NCI-H69 (cell line): ENCODE results near the gene CEP170B.
"Not testable (repeated sequence)": the region's sequence is repeated elsewhere in the genome, so short reads cannot be mapped to it uniquely, and the experiment has no call there.

Source experiments
- DNase-seq: peaks from one replicate; lab custom pipeline; 2025; lab: John Stamatoyannopoulos, UW

CEP170B gene

DNA sequence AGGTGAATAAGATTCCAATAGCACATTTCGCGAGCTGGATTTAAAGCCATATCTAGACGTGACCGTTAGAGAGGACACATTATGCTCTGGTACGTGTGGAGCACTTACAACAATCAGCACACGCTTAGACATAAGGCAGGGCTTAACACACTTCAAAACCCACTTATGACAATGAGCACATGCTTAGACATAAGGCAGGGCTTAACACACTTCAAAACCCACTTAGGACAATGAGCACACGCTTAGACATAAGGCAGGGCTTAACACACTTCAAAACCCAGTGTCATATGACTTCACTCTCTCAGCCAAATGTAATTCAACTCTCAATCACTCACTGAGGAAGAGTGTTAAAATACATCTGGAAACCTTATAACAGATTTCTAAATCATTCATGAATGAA lies 48.4 kb downstream of the CEP170B start:
- no peak for DNase-seq

GRCh38 chr14:104917116-104917515 lies 52.0 kb downstream of the CEP170B start:
- DNase-seq, result no peak

DNA sequence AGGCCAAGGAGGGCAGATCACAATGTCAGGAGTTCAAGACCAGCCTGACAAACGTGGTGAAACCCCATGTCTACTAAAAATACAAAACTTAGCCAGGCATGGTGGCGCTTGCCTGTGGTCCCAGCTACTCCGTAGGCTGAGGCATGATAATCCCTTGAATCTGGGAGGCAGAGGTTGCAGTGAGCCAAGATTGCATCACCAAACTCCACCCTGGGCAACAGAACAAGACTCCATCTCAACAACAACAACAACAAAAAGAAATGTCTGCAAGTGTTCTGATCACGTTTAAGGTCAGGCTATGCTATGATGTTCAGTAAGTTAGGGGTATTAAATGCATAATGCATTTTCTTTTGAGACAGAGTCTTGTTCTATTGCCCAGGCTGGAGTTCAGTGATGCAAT lies 52.9 kb downstream of the CEP170B start:
- no peak for DNase-seq

GRCh38 chr14:104919152-104919992 lies 54.3 kb downstream of the CEP170B start:
- not testable (repeated sequence) for DNase-seq

GRCh38 chr14:104919993-104920315 lies 54.9 kb downstream of the CEP170B start:
- no peak for DNase-seq

GRCh38 chr14:104923640-104924420 lies 58.8 kb downstream of the CEP170B start:
- no peak for DNase-seq

GRCh38 chr14:104924421-104925213 lies 59.5 kb downstream of the CEP170B start, which contains the start of gene PLD4:
Gene PLD4 (plus strand): TSS chr14:104924879. CDS start chr14:104927141, 2,262 bp downstream.
- no peak for DNase-seq

DNA sequence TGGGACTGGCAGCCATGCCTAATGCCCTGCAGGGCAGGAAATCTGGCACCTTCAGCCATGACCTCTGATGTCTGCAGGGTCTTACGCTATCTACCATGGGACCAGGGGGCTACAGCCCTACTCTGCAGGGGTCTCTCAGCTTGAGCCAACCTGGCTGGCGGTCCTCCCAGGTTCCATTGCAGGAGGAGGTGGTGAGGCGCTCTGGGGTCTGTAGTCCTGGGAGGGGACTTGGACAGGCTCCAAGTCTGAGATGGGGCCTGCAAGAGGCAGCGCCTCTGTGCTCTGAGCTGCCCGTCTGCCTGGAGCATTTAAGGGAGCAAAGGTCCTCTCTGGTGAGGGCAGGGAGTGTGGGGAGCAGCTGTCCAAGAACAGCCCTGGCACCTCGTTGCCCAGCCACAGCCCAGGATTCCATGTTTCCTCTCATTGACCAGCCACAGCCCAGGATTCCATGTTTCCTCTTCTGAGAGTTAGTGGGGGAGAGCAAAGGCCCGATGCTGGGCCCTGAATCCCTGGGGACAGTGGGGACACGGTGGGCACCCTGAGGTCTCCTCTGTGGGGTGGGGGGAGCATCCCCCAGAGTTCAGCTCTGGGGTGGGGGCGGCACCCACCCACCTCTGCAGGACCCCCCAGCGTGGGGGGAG lies 60.3 kb downstream of the CEP170B start:
- no peak for DNase-seq

GRCh38 chr14:104925855-104926609 lies 61.0 kb downstream of the CEP170B start:
- DNase-seq, result no peak

- DNase-seq, result no peak
Observed at GRCh38 chr14:104926619-104927431, 61.8 kb downstream of the CEP170B start.

- no peak for DNase-seq
Observed at GRCh38 chr14:104927432-104927816, 62.4 kb downstream of the CEP170B start.

DNA sequence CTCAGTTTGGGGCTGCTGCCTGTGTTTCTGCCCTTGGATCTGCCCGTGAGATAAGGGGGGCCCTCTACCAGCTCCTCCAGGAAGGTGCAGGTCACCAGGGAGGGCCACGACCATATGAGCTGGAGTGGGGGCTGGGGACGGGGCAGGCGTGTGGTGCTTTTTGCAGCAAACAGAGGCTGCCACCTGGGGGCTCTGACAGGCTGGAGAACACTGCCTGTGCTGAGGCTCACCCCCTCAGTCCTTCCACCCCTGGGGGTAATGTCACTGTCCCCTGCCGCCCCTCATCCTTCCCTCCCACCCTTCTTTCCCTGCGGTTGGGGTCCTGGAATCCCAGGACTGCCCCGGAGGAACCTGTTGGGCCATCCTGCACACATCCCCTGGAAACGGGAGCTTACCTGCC lies 62.8 kb downstream of the CEP170B start:
- no peak for DNase-seq

DNA sequence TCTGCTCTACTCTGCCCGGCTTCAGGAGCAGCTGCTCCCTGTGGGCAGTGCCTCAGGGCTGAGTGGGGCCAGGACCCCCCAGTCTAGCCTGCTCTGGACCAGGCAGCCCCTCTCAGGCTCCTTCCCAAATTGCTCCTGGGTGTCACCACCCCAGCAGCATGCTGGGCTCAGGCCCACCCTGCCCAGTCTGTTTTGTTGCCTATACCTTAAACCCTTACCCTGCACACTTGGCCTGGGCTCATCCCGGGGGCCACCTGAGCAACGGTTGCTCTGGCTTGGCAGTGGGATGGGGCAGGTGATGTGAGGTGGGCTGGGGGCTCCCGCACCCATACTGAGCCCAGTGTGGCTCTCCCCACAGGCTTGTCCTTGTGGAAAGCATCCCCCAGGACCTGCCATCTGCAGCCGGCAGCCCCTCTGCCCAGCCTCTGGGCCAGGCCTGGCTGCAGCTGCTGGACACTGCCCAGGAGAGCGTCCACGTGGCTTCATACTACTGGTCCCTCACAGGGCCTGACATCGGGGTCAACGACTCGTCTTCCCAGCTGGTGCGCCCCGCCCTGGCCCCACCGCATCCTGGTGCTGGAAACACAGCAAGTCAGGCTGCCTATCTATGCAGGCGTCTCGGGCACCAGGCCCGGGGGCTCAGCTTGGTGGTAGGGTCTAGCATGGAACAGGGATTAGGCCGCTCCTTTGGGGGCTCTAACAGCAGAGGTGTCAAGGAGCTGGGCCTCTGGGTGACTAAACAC lies 63.5 kb downstream of the CEP170B start:
- DNase-seq, result no peak

DNA sequence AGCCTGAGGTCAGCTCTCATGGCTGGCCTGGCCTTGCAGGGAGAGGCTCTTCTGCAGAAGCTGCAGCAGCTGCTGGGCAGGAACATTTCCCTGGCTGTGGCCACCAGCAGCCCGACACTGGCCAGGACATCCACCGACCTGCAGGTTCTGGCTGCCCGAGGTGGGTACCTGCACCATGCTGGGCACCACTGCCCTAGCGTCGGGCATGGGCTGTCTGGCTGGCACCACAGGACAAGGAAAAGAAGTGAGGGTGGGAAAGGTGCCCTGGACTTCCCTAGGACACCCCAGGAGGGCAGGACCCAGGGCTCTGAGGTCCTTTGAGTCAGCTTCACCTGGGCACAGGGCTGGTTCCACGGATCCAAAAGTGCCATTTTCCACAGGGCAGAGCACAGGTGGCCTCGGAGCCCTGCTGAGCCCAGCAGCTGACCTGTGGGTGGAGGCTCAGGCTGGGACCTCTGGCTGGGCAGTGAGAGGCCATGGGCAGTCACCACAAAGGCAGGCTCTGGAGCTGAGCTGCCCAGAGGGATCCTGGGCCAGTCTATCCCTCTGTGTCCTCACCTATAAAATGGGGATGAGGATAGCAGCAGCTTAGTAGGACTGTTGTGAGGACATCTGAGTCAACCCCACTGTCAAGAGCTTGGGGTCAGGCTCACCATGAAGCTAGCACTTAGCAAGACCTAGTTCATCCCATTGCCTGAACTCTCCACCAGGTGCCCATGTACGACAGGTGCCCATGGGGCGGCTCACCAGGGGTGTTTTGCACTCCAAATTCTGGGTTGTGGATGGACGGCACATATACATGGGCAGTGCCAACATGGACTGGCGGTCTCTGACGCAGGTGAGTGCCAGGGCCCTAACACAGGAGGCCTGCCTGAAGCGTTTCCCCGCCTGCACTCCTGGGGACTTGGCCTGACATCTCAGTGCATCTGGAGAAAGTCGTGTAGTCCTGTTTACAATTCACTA lies 64.5 kb downstream of the CEP170B start:
- DNase-seq, result no peak

- DNase-seq, result no peak
Observed at GRCh38 chr14:104930526-104931303, 65.6 kb downstream of the CEP170B start.

GRCh38 chr14:104931304-104931770 lies 66.3 kb downstream of the CEP170B start:
- no peak for DNase-seq
